Activated T-helper 2 cell treated with anti-CD3 and anti-CD28 coated beads, Interferon-gamma antibody, Interleukin-2, Interleukin-4, amounts not matched to agents 10 μg/mL and 5 μg/mL and 100 μg/mL, durations not matched to agents 14 hours and 24 hours and 36 hours (primary cell): ENCODE results near the gene UBL7. TPM values are rescaled to one million over a fixed set of nuclear protein-coding genes. Genes with fewer than 3 reads are reported as not detected.

Experiments used
- DNase-seq: peaks from one replicate; pipeline ENCODE4 v3.0.0; 2021; ENCODE audit warnings: low spot score
- H3K27ac Mint-ChIP-seq: one replicate; pipeline ENCODE4 v1.8.0; 2021; ENCODE audit warnings: mixed read lengths
- H3K27me3 Mint-ChIP-seq: one replicate; pipeline ENCODE4 v1.8.0; 2021; ENCODE audit warnings: low read depth, mixed read lengths
- H3K36me3 Mint-ChIP-seq: one replicate; pipeline ENCODE4 v1.8.0; 2021; ENCODE audit warnings: low read depth, mixed read lengths
- H3K4me1 Mint-ChIP-seq: one replicate; pipeline ENCODE4 v1.8.0; 2021; ENCODE audit warnings: low read depth, mixed read lengths
- H3K4me3 Mint-ChIP-seq: one replicate; pipeline ENCODE4 v1.8.0; 2021; ENCODE audit warnings: low read depth, mild to moderate bottlenecking, moderate library complexity, mixed read lengths
- H3K9me3 Mint-ChIP-seq: one replicate; pipeline ENCODE4 v1.8.0; 2021; ENCODE audit warnings: mixed read lengths
- intact Hi-C: fragments of 100-400 bp; cut with micrococcal nuclease; formaldehyde crosslinking; loops from one replicate; pipeline ENCODE4 v1.15.1; 2023
- total RNA-seq: library from RNA; stranded (reverse); gene quantifications from 2 replicates; pipeline ENCODE4 v1.2.3, GENCODE V29; 2022

Gene UBL7
- total RNA-seq: 55.3 and 59.1 TPM in 2 replicates

GRCh38 chr15:74460871-74461846 is at the start of gene UBL7:
TSS of gene UBL7 (minus strand) at chr15:74461160. CDS start at chr15:74458867, 2,293 bp downstream.
- Mint-ChIP-seq H3K9me3 (peaks cover 10% of the 10 kb centered on the region), H3K4me1 (peaks cover 44% of the 10 kb centered on the region), H3K27ac (peak within 1 kb of the TSS; percentile 96), H3K36me3 (peaks cover 40% of the 10 kb centered on the region), H3K27me3 (no peaks in the 10 kb centered on the region), H3K4me3 (peak within 1 kb of the TSS; percentile 96)
- peak; percentile 95 for DNase-seq
- intact Hi-C loops: loop anchor here (1.0 to 10.0 kb wide), 7 partner anchors 23 to 994 kb away; partner anchors contain the start of genes CLK3, PML, SIN3A and STOML1

DNA sequence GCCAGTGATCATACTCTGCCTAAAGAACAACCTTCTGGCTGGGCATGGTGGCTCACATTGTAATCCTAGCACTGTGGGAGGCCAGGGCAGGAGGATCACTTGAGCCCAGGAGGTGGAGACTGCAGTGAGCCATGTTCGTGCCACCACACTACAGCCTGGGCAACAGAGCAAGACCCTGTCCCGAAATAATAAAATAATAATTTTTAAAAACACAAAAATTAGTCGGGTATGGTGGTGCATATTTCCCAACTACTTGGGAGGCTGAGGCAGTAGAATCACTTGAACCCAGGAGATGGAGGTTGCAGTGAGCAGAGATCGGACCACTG is 45.5 kb upstream of the UBL7 start:
- peaks cover 7% of the 10 kb centered on the region for H3K4me1 Mint-ChIP-seq
- intact Hi-C loops: no loop called here
- H3K27ac Mint-ChIP-seq: no peak overlapping the region
- no peaks in the 10 kb centered on the region for H3K9me3 Mint-ChIP-seq
- no peak for DNase-seq
- no peak overlapping the region for H3K4me3 Mint-ChIP-seq
- peaks cover 15% of the 10 kb centered on the region for H3K36me3 Mint-ChIP-seq
- no peaks in the 10 kb centered on the region for H3K27me3 Mint-ChIP-seq

DNA sequence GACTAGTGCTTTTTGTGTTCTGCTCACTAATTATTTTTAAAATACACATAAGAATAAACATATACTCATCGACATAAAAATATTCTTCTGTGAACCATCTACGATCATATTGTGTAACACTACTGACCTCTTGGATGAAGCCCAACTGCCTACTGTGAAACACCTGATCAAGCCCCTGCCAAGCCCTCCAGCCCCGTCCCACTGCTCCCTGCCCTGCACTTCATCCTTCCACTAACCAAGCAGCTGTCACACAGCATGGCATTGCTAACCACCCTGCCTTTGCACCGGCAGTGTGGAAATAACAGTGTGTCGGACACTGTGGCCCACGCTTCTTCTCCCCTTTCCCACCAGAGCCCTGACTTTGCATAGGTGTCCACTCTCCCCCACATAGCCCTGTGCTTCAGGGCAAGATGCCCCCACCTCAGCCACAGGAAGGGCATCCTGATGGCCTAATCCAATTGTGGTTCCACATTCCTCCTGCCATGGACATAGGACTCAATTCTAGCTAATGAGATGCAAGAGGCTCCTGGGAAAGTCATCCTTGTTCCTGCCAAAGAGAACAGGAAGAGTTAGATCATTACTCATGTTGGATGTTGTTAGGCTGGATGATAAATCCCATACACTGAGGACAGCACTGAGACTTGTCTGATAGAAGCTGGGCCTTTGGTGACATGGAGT is 45.0 kb upstream of the UBL7 start:
- H3K36me3 Mint-ChIP-seq: peaks cover 15% of the 10 kb centered on the region
- intact Hi-C loops: no loop called here
- H3K9me3 Mint-ChIP-seq: no peaks in the 10 kb centered on the region

GRCh38 chr15:74504836-74505235 is 43.9 kb upstream of the UBL7 start:
- no peaks in the 10 kb centered on the region for H3K9me3 Mint-ChIP-seq
- H3K27ac Mint-ChIP-seq: no peak overlapping the region
- H3K36me3 Mint-ChIP-seq: peaks cover 15% of the 10 kb centered on the region
- no peaks in the 10 kb centered on the region for H3K27me3 Mint-ChIP-seq
- DNase-seq: no peak
- intact Hi-C loops: no loop called here
- no peak overlapping the region for H3K4me3 Mint-ChIP-seq
- H3K4me1 Mint-ChIP-seq: peaks cover 4% of the 10 kb centered on the region

More for the DNA sequence above, 45.0 kb upstream of the UBL7 start:
- Mint-ChIP-seq H3K4me1 (peaks cover 4% of the 10 kb centered on the region), H3K4me3 (no peak overlapping the region), H3K27me3 (no peaks in the 10 kb centered on the region), H3K27ac (no peak overlapping the region)
- no peak for DNase-seq

GRCh38 chr15:74504418-74504817 is 43.5 kb upstream of the UBL7 start:
- Mint-ChIP-seq H3K4me3 (no peak overlapping the region), H3K36me3 (peaks cover 15% of the 10 kb centered on the region), H3K27me3 (no peaks in the 10 kb centered on the region), H3K4me1 (peaks cover 4% of the 10 kb centered on the region), H3K27ac (no peak overlapping the region), H3K9me3 (no peaks in the 10 kb centered on the region)
- intact Hi-C loops: no loop called here
- DNase-seq: no peak

DNA sequence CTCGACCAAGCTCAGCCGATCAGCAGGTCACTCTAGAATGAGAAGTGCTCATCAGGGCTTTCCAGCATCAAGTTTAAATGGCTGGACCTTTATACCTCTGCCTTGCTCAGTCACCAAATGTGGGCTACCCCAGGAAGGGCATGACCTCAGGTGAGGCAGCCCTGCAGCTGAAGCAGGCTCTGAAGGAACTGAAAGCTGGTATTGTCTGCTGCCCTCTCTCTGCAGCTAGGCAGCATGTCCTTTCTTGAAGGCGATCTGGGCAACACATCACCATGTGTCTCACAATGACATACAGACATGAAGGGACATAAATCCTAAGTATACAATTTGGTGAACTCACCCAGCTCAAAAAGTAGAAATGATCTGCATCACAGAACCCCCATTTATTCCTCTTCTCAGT is 41.3 kb upstream of the UBL7 start:
- H3K9me3 Mint-ChIP-seq: no peaks in the 10 kb centered on the region
- DNase-seq: no peak
- no peak overlapping the region for H3K27ac Mint-ChIP-seq
- no peaks in the 10 kb centered on the region for H3K27me3 Mint-ChIP-seq
- H3K4me3 Mint-ChIP-seq: no peak overlapping the region
- peaks cover 4% of the 10 kb centered on the region for H3K4me1 Mint-ChIP-seq
- H3K36me3 Mint-ChIP-seq: peaks cover 15% of the 10 kb centered on the region
- intact Hi-C loops: no loop called here

- H3K9me3 Mint-ChIP-seq: no peaks in the 10 kb centered on the region
- H3K27me3 Mint-ChIP-seq: no peaks in the 10 kb centered on the region
- H3K4me3 Mint-ChIP-seq: no peak overlapping the region
- peaks cover 12% of the 10 kb centered on the region for H3K36me3 Mint-ChIP-seq
- H3K4me1 Mint-ChIP-seq: peaks cover 4% of the 10 kb centered on the region
- intact Hi-C loops: no loop called here
- H3K27ac Mint-ChIP-seq: no peak overlapping the region
- no peak for DNase-seq
Observed at GRCh38 chr15:74500401-74500800, 39.4 kb upstream of the UBL7 start.

DNA sequence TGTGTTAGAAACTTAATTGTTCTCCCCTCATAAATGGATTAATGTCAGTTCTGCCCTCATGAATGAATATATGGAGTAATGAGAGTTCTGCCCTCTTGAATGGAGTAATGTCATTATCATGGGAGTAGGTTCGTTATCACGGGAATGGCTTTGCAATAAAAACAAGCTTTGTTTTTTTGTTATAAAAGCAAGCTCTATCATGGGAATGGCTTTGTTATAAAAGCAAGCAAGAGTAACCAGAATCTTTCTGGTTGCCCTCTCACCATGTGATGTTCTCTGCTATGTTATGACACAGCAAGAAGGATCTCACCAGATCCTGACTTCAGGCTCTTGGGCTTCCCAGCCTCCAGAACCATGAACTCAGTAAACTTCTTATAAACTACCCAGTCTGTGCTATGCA is 38.4 kb upstream of the UBL7 start:
- no peak for DNase-seq
- intact Hi-C loops: no loop called here
- no peak overlapping the region for H3K27ac Mint-ChIP-seq
- H3K36me3 Mint-ChIP-seq: peaks cover 7% of the 10 kb centered on the region
- H3K9me3 Mint-ChIP-seq: no peaks in the 10 kb centered on the region
- no peaks in the 10 kb centered on the region for H3K27me3 Mint-ChIP-seq
- H3K4me3 Mint-ChIP-seq: no peak overlapping the region
- no peaks in the 10 kb centered on the region for H3K4me1 Mint-ChIP-seq

- Mint-ChIP-seq H3K36me3 (no peaks in the 10 kb centered on the region), H3K9me3 (no peaks in the 10 kb centered on the region), H3K27ac (no peak overlapping the region), H3K27me3 (no peaks in the 10 kb centered on the region), H3K4me3 (no peak overlapping the region), H3K4me1 (no peaks in the 10 kb centered on the region)
- intact Hi-C loops: no loop called here
- no peak for DNase-seq
Observed at GRCh38 chr15:74497584-74497983, 36.6 kb upstream of the UBL7 start.

DNA sequence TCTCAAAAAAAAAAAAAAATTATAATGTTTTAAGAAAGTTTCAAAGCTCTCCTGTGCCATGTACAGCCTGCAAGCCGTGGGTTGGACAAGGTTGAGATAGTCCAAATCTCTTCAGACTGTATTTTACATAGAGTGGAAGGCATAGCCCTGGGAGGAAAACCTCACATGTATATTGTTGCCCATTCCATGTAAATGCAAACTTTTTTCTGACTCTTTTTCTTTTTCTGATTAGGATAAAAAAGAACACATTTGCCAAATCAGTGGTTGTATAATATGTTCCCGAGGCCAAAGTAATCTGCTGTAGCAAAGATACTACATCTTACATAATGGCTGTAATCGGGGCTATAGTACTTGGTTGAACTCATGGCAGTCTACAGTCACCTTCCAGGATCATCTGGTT is 35.7 kb upstream of the UBL7 start:
- no peaks in the 10 kb centered on the region for H3K27me3 Mint-ChIP-seq
- no peak overlapping the region for H3K27ac Mint-ChIP-seq
- intact Hi-C loops: no loop called here
- no peak for DNase-seq
- H3K36me3 Mint-ChIP-seq: no peaks in the 10 kb centered on the region
- H3K4me1 Mint-ChIP-seq: no peaks in the 10 kb centered on the region
- H3K9me3 Mint-ChIP-seq: no peaks in the 10 kb centered on the region
- no peak overlapping the region for H3K4me3 Mint-ChIP-seq

DNA sequence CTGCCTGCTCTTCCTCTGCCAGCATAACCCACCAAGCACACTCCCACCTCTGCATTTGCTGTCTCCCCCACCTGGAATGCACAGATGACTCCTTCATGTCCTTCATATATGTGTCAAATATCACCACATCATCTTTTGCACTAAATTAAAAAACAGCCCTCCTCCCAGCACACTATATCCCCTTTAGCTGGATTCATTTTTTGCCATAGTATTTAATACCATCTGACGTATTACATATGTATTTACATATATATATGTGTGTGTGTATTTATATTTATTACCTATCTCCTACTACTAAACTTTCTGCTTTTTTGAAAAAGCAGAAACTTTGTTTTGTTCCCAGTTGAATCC is 29.4 kb upstream of the UBL7 start:
- H3K27ac Mint-ChIP-seq: peak overlapping the region; percentile 71
- intact Hi-C loops: no loop called here
- H3K27me3 Mint-ChIP-seq: no peaks in the 10 kb centered on the region
- DNase-seq: no peak
- no peaks in the 10 kb centered on the region for H3K36me3 Mint-ChIP-seq
- H3K9me3 Mint-ChIP-seq: no peaks in the 10 kb centered on the region
- H3K4me3 Mint-ChIP-seq: no peak overlapping the region
- H3K4me1 Mint-ChIP-seq: peaks cover 16% of the 10 kb centered on the region

- intact Hi-C loops: loop anchor here (1.0 to 2.0 kb wide), 2 partner anchors 51 to 116 kb away; no protein-coding TSS in a partner anchor
- Mint-ChIP-seq H3K27ac (peak overlapping the region; percentile 71), H3K27me3 (no peaks in the 10 kb centered on the region), H3K36me3 (no peaks in the 10 kb centered on the region), H3K9me3 (no peaks in the 10 kb centered on the region), H3K4me3 (no peak overlapping the region), H3K4me1 (peaks cover 16% of the 10 kb centered on the region)
- peak; percentile 67 for DNase-seq
Observed at GRCh38 chr15:74489518-74490338, 28.8 kb upstream of the UBL7 start.
